ENCODE results near the gene FIZ1. TPM values are rescaled to one million over a fixed set of nuclear protein-coding genes. Genes with fewer than 3 reads are reported as not detected.

FIZ1 gene
- total RNA-seq, 1 donor from 2014 or later, result 4.8 TPM

- no peak overlapping the region for H3K27ac ChIP-seq
- H2AFZ ChIP-seq (replicated peaks), result no peak overlapping the region
- no peaks in the 10 kb centered on the region for H4K20me1 ChIP-seq (ENCODE audit: low read depth)
- Mint-ChIP-seq H3K27me3 (ENCODE audit: insufficient read depth, low read depth) (peaks cover 18% of the 10 kb centered on the region), H3K9me3 (peaks cover 8% of the 10 kb centered on the region), H3K36me3 (peaks cover 3% of the 10 kb centered on the region), H3K4me3 (no peak overlapping the region), H3K27ac (peak overlapping the region; percentile 3), H3K4me1 (peaks cover 25% of the 10 kb centered on the region)
- TF ChIP-seq CTCF (IDR thresholded peaks at IDR 0.05) (no peak), EZH2 (IDR thresholded peaks at IDR 0.05) (no peak)
- no peak overlapping the region for H3K4me3 ChIP-seq
- DNase-seq (ENCODE audit: low spot score), result no peak
- H3K9me3 ChIP-seq (ENCODE audit: low read depth), result no peaks in the 10 kb centered on the region
- H3K4me2 ChIP-seq, result no peak overlapping the region
- no peaks in the 10 kb centered on the region for H3K36me3 ChIP-seq
- H3K4me1 ChIP-seq, result peaks cover 32% of the 10 kb centered on the region
- H3K9ac ChIP-seq, result no peak overlapping the region
- peaks cover 17% of the 10 kb centered on the region for H3F3A ChIP-seq (ENCODE audit: low read depth)
- no peaks in the 10 kb centered on the region for H3K79me2 ChIP-seq (ENCODE audit: low read depth)
- H3K27me3 ChIP-seq, result no peaks in the 10 kb centered on the region
Measured at GRCh38 chr19:55544014-55544413, 55.3 kb downstream of the FIZ1 start.

GRCh38 chr19:55543567-55543966 lies 55.8 kb downstream of the FIZ1 start:
- no peak overlapping the region for H3K4me2 ChIP-seq
- peaks cover 16% of the 10 kb centered on the region for H3F3A ChIP-seq (ENCODE audit: low read depth)
- H2AFZ ChIP-seq (replicated peaks), result no peak overlapping the region
- Mint-ChIP-seq H3K36me3 (peaks cover 3% of the 10 kb centered on the region), H3K27ac (peak overlapping the region; percentile 3), H3K9me3 (peaks cover 8% of the 10 kb centered on the region), H3K4me1 (peaks cover 25% of the 10 kb centered on the region), H3K27me3 (ENCODE audit: insufficient read depth, low read depth) (peaks cover 18% of the 10 kb centered on the region), H3K4me3 (no peak overlapping the region)
- no peaks in the 10 kb centered on the region for H3K9me3 ChIP-seq (ENCODE audit: low read depth)
- TF ChIP-seq EZH2phosphoT487 (IDR thresholded peaks at IDR 0.05) (no peak), CTCF (IDR thresholded peaks at IDR 0.05) (no peak), EZH2 (IDR thresholded peaks at IDR 0.05) (no peak)
- H3K4me3 ChIP-seq, result no peak overlapping the region
- peaks cover 30% of the 10 kb centered on the region for H3K4me1 ChIP-seq
- no peaks in the 10 kb centered on the region for H4K20me1 ChIP-seq (ENCODE audit: low read depth)
- DNase-seq (ENCODE audit: low spot score), result no peak
- no peak overlapping the region for H3K27ac ChIP-seq
- no peak overlapping the region for H3K9ac ChIP-seq
- no peaks in the 10 kb centered on the region for H3K79me2 ChIP-seq (ENCODE audit: low read depth)
- no peaks in the 10 kb centered on the region for H3K27me3 ChIP-seq
- H3K36me3 ChIP-seq, result no peaks in the 10 kb centered on the region

GRCh38 chr19:55542292-55542855 lies 56.9 kb downstream of the FIZ1 start:
- no peak overlapping the region for H3K27ac Mint-ChIP-seq
- H3K4me2 ChIP-seq, result no peak overlapping the region
- peaks cover 31% of the 10 kb centered on the region for H3K4me1 ChIP-seq
- H3K36me3 ChIP-seq, result no peaks in the 10 kb centered on the region
- peaks cover 22% of the 10 kb centered on the region for H3F3A ChIP-seq (ENCODE audit: low read depth)
- no peaks in the 10 kb centered on the region for H3K27me3 ChIP-seq
- H3K79me2 ChIP-seq (ENCODE audit: low read depth), result no peaks in the 10 kb centered on the region
- peak overlapping the region; percentile 9 for H3K4me3 Mint-ChIP-seq
- H3K9ac ChIP-seq, result no peak overlapping the region
- TF ChIP-seq CTCF (IDR thresholded peaks at IDR 0.05) (no peak), EZH2 (IDR thresholded peaks at IDR 0.05) (no peak), EZH2phosphoT487 (IDR thresholded peaks at IDR 0.05) (no peak)
- H4K20me1 ChIP-seq (ENCODE audit: low read depth), result no peaks in the 10 kb centered on the region
- no peaks in the 10 kb centered on the region for H3K9me3 ChIP-seq (ENCODE audit: low read depth)
- no peak for DNase-seq (ENCODE audit: low spot score)
- peaks cover 14% of the 10 kb centered on the region for H3K27me3 Mint-ChIP-seq (ENCODE audit: insufficient read depth, low read depth)
- H3K4me3 ChIP-seq, result no peak overlapping the region
- peaks cover 17% of the 10 kb centered on the region for H3K4me1 Mint-ChIP-seq
- peaks cover 3% of the 10 kb centered on the region for H3K36me3 Mint-ChIP-seq
- peaks cover 8% of the 10 kb centered on the region for H3K9me3 Mint-ChIP-seq
- no peak overlapping the region for H2AFZ ChIP-seq (replicated peaks)
- no peak overlapping the region for H3K27ac ChIP-seq

Other genes starting within 250 kb of the FIZ1 start
- 0.77 TPM in 1 of 2 replicates, not detected in the other for gene COX6B2, start 244.8 kb downstream of the FIZ1 start, total RNA-seq (ENCODE audit: low replicate concordance)
- 0.09 TPM in 1 of 2 replicates, not detected in the other for gene GARIN5B, start 236.3 kb downstream of the FIZ1 start, total RNA-seq (ENCODE audit: low replicate concordance)
- 0.06 and 0.62 TPM in 2 replicates for gene IL11, start 229.1 kb downstream of the FIZ1 start, total RNA-seq (ENCODE audit: low replicate concordance)
- gene TMEM190, start 222.7 kb downstream of the FIZ1 start, total RNA-seq (ENCODE audit: low replicate concordance), result not detected in 2 replicates
- 0.15 TPM in 1 of 2 replicates, not detected in the other for gene TMEM238, start 215.2 kb downstream of the FIZ1 start, total RNA-seq (ENCODE audit: low replicate concordance)
- gene RPL28, start 213.6 kb downstream of the FIZ1 start, total RNA-seq (ENCODE audit: low replicate concordance), result 1,017 and 1,124 TPM in 2 replicates
- 118 and 159 TPM in 2 replicates for gene UBE2S, start 191.7 kb downstream of the FIZ1 start, total RNA-seq (ENCODE audit: low replicate concordance)
- gene SHISA7, start 156.2 kb downstream of the FIZ1 start, total RNA-seq (ENCODE audit: low replicate concordance), result 0.09 and 0.21 TPM in 2 replicates
- 14.8 and 34.4 TPM in 2 replicates for gene ISOC2, start 137.9 kb downstream of the FIZ1 start, total RNA-seq (ENCODE audit: low replicate concordance)
- not detected in 2 replicates for gene C19orf85, start 134.8 kb downstream of the FIZ1 start, total RNA-seq (ENCODE audit: low replicate concordance)
- gene ZNF628, start 122.9 kb downstream of the FIZ1 start, total RNA-seq (ENCODE audit: low replicate concordance), result 5.0 TPM in 1 of 2 replicates, not detected in the other
- gene NAT14, start 114.3 kb downstream of the FIZ1 start, total RNA-seq (ENCODE audit: low replicate concordance), result 16.2 and 49.2 TPM in 2 replicates
- gene SSC5D, start 111.1 kb downstream of the FIZ1 start, total RNA-seq (ENCODE audit: low replicate concordance), result 0.56 TPM in 1 of 2 replicates, not detected in the other
- 6.2 TPM in 1 of 2 replicates, not detected in the other for gene SBK2, start 62.4 kb downstream of the FIZ1 start, total RNA-seq (ENCODE audit: low replicate concordance)
- gene SBK3, start 54.0 kb downstream of the FIZ1 start, total RNA-seq (ENCODE audit: low replicate concordance), result 3.3 and 15.1 TPM in 2 replicates
- 2.1 and 15.2 TPM in 2 replicates for gene ZNF579, start 18.7 kb downstream of the FIZ1 start, total RNA-seq (ENCODE audit: low replicate concordance)
- 3.2 and 5.4 TPM in 2 replicates for gene ZNF524, start 771 bp upstream of the FIZ1 start, total RNA-seq (ENCODE audit: low replicate concordance)
- 0.49 and 4.5 TPM in 2 replicates for gene ZNF865, start 6.1 kb upstream of the FIZ1 start, total RNA-seq (ENCODE audit: low replicate concordance)
- gene ZNF784, start 25.0 kb upstream of the FIZ1 start, total RNA-seq (ENCODE audit: low replicate concordance), result 3.9 and 12.5 TPM in 2 replicates
- gene ZNF580, start 41.5 kb upstream of the FIZ1 start, total RNA-seq (ENCODE audit: low replicate concordance), result 2.8 and 13.4 TPM in 2 replicates
- 12.2 and 32.4 TPM in 2 replicates for gene ZNF581, start 44.1 kb upstream of the FIZ1 start, total RNA-seq (ENCODE audit: low replicate concordance)
- gene CCDC106, start 48.7 kb upstream of the FIZ1 start, total RNA-seq (ENCODE audit: low replicate concordance), result 7.6 and 24.9 TPM in 2 replicates
- 124 and 238 TPM in 2 replicates for gene U2AF2, start 55.5 kb upstream of the FIZ1 start, total RNA-seq (ENCODE audit: low replicate concordance)
- 16.1 and 75.0 TPM in 2 replicates for gene EPN1, start 75.7 kb upstream of the FIZ1 start, total RNA-seq (ENCODE audit: low replicate concordance)
- not detected in 2 replicates for gene NLRP9, start 138.9 kb upstream of the FIZ1 start, total RNA-seq (ENCODE audit: low replicate concordance)
- gene RFPL4A, start 159.6 kb upstream of the FIZ1 start, total RNA-seq (ENCODE audit: low replicate concordance), result not detected in 2 replicates
- gene RFPL4AL1, start 169.6 kb upstream of the FIZ1 start, total RNA-seq (ENCODE audit: low replicate concordance), result not detected in 2 replicates
- not detected in 2 replicates for gene NLRP11, start 232.5 kb upstream of the FIZ1 start, total RNA-seq (ENCODE audit: low replicate concordance)
- not detected in 2 replicates for gene NLRP4, start 237.0 kb upstream of the FIZ1 start, total RNA-seq (ENCODE audit: low replicate concordance)

All from neural progenitor cell (in vitro differentiated cells).